ENCODE results near the gene GDAP1L1.
A peak's percentile ranks its signal among the peaks of the same experiment; 100 is the strongest.

Gene GDAP1L1

GRCh38 chr20:44247131-44247571, at the start of gene GDAP1L1:
TSS of gene GDAP1L1 (plus strand) at chr20:44247308. CDS start at chr20:44247335, 27 bp downstream.
- DNase-seq (ENCODE audit: low read depth): no peak
- TF ChIP-seq, protein P1, sequence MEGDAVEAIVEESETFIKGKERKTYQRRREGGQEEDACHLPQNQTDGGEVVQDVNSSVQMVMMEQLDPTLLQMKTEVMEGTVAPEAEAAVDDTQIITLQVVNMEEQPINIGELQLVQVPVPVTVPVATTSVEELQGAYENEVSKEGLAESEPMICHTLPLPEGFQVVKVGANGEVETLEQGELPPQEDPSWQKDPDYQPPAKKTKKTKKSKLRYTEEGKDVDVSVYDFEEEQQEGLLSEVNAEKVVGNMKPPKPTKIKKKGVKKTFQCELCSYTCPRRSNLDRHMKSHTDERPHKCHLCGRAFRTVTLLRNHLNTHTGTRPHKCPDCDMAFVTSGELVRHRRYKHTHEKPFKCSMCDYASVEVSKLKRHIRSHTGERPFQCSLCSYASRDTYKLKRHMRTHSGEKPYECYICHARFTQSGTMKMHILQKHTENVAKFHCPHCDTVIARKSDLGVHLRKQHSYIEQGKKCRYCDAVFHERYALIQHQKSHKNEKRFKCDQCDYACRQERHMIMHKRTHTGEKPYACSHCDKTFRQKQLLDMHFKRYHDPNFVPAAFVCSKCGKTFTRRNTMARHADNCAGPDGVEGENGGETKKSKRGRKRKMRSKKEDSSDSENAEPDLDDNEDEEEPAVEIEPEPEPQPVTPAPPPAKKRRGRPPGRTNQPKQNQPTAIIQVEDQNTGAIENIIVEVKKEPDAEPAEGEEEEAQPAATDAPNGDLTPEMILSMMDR (IDR thresholded peaks at IDR 0.05; ENCODE audit: insufficient read depth, low read depth, low read length, missing control alignments): no peak

GRCh38 chr20:44198872-44199271, 48.2 kb upstream of the GDAP1L1 start:
- TF ChIP-seq, protein P1 (IDR thresholded peaks at IDR 0.05; ENCODE audit: insufficient read depth, low read depth, low read length, missing control alignments): no peak
- no peak overlapping the region for H3K4me3 ChIP-seq (ENCODE audit: low read length)
- peak; percentile 42 for DNase-seq (ENCODE audit: low read depth)

More at GRCh38 chr20:44247131-44247571, at the start of gene GDAP1L1:
- no peak within 1 kb of the TSS for H3K4me3 ChIP-seq (ENCODE audit: low read length)

DNA sequence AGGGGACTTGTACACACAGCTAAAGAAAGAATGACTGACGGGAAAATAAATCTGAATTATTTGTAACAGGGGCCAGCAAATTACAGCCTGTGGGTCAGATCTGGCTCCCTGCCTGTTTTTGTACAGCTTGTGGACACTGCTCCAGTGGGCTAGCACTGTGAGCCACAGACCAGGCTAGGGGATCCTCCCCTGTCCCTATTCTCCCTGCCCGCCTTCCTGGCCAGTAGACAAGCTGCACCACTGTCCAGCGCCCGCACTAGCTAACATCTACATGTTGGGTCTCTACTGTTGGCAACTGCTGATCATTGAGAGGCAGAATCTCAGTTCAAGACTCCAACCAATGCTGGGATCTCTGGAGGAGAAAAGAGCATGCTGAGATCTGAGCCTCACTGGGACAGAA, 47.2 kb upstream of the GDAP1L1 start:
- DNase-seq (ENCODE audit: low read depth): no peak
- no peak overlapping the region for H3K4me3 ChIP-seq (ENCODE audit: low read length)
- TF ChIP-seq, protein P1 (IDR thresholded peaks at IDR 0.05; ENCODE audit: insufficient read depth, low read depth, low read length, missing control alignments): no peak

DNA sequence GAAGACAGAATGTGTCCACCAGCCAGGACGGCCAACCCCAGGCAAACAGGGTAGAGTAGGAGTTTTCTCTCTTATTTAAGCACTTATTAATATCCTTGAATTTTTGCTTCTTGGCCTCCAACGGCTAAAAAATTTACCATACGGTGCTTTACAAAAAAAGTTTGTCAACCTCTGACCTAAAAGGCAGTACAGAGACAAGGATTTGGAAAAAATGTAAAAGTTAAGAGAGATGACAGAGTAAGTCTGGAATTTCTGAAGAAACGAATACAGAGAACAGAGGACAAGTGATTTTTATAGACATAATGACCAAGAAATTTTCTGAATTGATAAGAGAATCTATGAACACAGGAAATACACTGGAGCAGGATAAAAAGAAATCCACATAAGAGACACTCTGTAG, 46.7 kb upstream of the GDAP1L1 start:
- no peak overlapping the region for H3K4me3 ChIP-seq (ENCODE audit: low read length)
- no peak for DNase-seq (ENCODE audit: low read depth)
- TF ChIP-seq, protein P1 (IDR thresholded peaks at IDR 0.05; ENCODE audit: insufficient read depth, low read depth, low read length, missing control alignments): no peak

DNA sequence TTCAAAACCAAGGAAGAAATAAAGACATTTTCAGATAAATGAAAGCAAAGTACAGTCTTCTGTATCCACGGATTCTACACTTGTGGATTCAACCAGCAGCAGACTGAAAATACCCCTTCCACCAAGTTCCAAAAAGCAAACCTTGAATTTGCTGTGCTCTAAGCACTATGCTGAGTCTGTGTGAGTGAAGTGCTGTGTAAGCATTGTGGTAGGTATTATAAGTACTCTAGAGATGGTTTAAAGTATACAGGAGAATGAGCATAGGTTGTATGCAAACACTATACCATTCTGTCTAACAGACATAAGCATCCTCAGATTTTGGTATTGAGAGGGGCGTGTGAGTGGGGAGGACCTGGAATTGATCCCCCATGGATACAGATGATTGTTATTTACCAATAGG, 46.1 kb upstream of the GDAP1L1 start:
- TF ChIP-seq, protein P1 (IDR thresholded peaks at IDR 0.05; ENCODE audit: insufficient read depth, low read depth, low read length, missing control alignments): no peak
- no peak overlapping the region for H3K4me3 ChIP-seq (ENCODE audit: low read length)
- no peak for DNase-seq (ENCODE audit: low read depth)

DNA sequence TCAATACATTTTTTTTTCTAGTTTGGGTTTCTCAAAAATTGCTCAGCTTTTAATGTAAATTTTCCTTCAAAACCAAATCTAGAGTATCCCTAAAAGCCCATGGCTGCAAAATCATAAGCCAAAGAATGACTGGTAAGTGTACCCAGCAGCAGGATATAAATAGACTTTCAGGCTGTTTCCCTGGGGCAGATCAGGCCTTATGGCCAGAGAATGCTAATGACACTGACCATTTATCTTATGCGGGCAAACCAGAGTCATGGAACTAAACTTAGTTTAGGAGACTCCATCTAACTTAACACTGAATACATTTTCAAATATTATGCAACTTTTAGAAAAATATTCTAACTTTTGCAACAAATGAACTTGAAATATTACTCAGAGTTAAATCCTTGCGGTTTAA, 43.9 kb upstream of the GDAP1L1 start:
- H3K4me3 ChIP-seq (ENCODE audit: low read length): no peak overlapping the region
- no peak for DNase-seq (ENCODE audit: low read depth)
- TF ChIP-seq, protein P1 (IDR thresholded peaks at IDR 0.05; ENCODE audit: insufficient read depth, low read depth, low read length, missing control alignments): no peak

- H3K4me3 ChIP-seq (ENCODE audit: low read length): peak overlapping the region; percentile 6
- TF ChIP-seq, protein P1 (IDR thresholded peaks at IDR 0.05; ENCODE audit: insufficient read depth, low read depth, low read length, missing control alignments): no peak
- peak; percentile 95 for DNase-seq (ENCODE audit: low read depth)
Measured at GRCh38 chr20:44204156-44204831, 42.8 kb upstream of the GDAP1L1 start.
